Activated T-helper 9 cell treated with anti-CD3 and anti-CD28 coated beads, Interleukin-2, amount 50 U/mL, for 16 hours (primary cell): ENCODE results near the gene GMIP.
"Not testable (repeated sequence)": the region's sequence is repeated elsewhere in the genome, so short reads cannot be mapped to it uniquely, and the experiment has no call there.

ENCODE experiments used
- DNase-seq: peaks from one replicate; pipeline ENCODE4 v3.0.0-alpha.2; 2020; ENCODE audit warnings: low read depth

The GMIP gene, protein sequence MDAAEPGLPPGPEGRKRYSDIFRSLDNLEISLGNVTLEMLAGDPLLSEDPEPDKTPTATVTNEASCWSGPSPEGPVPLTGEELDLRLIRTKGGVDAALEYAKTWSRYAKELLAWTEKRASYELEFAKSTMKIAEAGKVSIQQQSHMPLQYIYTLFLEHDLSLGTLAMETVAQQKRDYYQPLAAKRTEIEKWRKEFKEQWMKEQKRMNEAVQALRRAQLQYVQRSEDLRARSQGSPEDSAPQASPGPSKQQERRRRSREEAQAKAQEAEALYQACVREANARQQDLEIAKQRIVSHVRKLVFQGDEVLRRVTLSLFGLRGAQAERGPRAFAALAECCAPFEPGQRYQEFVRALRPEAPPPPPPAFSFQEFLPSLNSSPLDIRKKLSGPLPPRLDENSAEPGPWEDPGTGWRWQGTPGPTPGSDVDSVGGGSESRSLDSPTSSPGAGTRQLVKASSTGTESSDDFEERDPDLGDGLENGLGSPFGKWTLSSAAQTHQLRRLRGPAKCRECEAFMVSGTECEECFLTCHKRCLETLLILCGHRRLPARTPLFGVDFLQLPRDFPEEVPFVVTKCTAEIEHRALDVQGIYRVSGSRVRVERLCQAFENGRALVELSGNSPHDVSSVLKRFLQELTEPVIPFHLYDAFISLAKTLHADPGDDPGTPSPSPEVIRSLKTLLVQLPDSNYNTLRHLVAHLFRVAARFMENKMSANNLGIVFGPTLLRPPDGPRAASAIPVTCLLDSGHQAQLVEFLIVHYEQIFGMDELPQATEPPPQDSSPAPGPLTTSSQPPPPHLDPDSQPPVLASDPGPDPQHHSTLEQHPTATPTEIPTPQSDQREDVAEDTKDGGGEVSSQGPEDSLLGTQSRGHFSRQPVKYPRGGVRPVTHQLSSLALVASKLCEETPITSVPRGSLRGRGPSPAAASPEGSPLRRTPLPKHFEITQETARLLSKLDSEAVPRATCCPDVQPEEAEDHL

DNA sequence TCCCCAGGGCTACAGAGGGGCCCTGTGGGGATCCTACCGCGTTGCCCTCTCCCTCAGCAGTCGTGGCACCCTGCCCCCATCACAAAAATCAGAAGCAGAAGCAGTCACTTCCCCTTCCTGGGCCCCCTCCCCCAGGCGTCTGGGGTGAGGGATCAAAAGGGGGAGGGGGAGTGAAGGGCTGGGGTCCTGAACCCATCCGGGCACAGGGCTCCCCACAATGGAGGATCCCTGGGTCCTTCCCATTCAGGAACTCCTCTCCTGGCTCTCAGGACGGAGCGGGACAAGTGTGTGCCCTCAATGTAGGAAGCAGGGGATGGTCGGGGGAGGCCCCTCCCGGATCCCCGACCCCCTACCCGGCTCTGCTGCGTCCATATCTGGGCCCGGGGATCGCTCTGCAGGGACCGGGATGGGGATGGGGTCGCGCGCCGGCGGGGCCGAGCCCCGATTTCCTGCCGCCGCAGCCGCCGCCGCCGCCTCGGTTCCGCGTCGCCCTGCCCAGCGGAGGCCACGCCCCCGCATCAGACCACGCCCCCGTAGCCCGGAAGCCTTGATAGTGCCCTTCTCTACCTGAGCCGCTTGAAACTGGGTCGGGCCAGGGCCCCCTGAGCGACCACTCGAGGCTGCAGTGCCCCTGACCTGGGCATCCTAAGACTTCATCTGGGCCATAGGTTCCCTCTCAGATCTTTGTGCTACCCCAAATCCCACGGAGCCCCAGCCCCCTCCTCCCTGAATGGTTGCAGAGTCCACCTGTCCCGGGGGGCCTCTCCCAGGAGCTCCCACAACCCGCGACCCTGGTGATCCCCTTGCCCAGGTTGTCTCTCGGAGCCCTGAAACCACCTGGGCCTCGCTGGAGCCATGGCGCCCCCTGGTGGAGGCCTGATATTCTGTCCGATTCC is at the start of gene GMIP:
Gene GMIP, minus strand, starts transcription at position 500 of the 896 bp plus-strand sequence. Its CDS starts 128 bp downstream, at position 372.
- peak; percentile 77 for DNase-seq

DNA sequence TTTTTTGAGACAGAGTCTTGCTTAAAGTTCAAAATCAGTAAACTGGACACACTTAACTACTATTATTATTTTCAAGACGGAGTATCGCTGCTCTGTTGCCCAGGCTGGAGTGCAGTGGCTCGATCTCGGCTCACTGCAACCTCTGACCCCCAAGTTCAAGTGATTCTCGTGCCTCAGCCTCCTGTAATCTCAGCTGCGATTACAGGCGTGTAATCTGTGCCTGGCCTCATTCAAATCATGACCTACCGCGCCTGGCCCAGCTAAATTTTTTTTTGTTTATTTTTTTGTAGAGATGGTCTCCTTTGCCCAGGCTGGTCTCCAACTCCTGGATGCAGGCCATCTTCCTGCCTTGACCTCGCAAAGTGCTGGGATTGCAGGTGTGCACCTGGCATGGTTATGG is 48.2 kb upstream of the GMIP start:
- DNase-seq, result no peak

DNA sequence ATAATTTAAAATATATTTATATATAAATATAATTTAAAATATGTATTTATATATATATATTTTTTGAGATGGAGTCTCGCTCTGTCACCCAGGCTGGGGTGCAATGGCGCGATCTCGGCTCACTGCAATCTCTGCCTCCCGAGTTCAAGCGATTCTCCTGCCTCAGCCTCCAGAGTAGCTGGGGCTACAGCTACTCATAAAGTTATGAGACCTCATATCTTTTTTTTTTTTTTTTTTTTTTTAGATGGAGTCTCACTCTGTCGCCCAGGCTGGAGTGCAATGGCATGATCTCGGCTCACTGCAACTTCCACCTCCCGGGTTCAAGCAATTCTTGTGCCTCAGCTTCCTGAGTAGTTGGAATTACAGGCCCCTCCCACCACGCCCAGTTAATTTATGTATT is 45.6 kb upstream of the GMIP start:
- DNase-seq, result not testable (repeated sequence)

DNA sequence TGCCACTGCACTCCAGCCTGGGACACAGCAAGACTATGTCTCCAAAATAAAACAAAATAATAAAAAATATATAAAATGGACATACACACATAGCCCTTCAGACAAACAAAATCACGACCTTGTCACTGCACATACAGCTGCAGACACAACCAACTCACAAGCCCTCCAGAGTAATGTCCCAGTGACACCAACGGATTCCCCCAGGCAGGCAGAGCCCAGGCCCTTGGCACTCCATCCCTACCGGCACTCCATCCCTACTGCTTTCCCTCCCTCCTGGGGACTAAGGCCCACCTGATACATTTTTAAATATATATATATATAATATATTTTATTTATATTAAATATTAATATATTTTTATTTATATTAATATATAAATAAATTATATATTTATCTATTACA is 43.6 kb upstream of the GMIP start:
- no peak for DNase-seq

DNA sequence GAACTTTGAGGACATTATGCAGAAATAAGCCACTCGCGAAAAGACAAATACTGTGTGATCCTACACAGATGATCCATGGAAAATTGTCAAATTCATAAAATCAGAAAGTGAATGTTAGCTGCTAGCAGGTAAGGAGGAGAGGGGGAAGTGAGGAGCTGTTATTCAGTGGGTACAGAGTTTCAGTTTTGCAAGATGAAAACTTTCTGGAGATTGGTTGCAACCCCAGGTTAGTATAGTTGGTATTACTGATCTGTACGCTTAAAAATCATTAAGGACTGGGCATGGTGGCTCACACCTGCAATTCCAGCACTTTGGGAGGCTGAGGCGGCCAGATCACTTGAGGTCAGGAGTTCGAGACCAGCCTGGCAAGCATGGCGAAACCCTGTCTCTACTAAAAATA is 43.1 kb upstream of the GMIP start:
- DNase-seq, result no peak

DNA sequence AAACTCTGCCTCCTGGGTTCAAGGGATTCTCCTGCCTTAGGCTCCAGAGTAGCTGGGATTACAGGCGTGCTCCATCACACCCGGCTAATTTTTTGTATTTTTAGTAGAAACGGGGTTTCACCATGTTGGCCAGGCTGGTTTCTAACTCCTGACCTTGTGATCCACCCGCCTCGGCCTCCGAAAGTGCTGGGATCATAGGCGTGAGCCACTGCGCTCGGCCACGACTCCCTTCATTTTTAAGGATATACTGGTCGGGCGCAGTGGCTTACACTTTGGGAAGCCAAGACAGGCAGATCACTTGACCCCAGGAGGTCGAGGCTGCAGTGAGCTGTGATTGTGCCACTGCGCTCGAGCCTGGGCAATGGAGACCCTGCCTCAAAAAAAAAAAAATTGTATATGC is 42.7 kb upstream of the GMIP start:
- DNase-seq, result not testable (repeated sequence)

DNA sequence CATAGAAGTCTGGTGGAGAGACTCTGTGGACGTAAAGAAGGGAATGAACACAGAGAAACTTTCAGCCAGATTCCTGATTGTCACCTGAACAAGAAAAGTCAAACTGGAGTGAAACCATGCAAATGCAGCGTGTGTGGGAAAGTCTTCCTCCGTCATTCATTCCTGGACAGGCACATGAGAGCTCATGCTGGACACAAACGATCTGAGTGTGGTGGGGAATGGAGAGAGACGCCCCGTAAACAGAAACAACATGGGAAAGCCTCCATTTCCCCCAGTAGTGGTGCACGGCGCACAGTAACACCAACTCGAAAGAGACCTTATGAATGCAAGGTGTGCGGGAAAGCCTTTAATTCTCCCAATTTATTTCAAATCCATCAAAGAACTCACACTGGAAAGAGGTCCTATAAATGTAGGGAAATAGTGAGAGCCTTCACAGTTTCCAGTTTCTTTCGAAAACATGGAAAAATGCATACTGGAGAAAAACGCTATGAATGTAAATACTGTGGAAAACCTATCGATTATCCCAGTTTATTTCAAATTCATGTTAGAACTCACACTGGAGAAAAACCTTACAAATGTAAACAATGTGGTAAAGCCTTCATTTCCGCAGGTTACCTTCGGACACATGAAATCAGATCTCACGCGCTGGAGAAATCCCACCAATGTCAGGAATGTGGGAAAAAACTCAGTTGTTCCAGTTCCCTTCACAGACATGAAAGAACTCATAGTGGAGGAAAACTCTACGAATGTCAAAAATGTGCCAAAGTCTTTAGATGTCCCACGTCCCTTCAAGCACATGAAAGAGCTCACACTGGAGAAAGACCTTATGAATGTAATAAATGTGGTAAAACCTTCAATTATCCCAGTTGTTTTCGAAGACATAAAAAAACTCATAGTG is 36.0 kb upstream of the GMIP start:
- DNase-seq, result no peak

DNA sequence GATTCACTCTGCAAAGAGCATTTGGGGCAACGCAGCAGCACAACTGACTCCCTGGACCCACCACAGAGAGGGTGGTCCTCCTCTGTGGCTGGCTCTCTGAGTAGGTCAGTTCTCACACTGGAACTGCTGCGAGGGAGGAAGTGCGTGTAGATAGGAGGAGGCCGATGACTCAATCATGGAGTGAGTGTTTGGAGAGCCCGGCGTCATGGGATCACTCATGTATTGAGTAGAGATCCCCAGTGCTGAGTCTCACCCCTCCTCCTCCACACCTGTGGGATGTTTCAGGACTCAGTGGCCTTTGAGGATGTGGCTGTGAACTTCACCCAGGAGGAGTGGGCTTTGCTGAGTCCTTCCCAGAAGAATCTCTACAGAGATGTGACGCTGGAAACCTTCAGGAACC is 34.1 kb upstream of the GMIP start:
- DNase-seq, result no peak

DNA sequence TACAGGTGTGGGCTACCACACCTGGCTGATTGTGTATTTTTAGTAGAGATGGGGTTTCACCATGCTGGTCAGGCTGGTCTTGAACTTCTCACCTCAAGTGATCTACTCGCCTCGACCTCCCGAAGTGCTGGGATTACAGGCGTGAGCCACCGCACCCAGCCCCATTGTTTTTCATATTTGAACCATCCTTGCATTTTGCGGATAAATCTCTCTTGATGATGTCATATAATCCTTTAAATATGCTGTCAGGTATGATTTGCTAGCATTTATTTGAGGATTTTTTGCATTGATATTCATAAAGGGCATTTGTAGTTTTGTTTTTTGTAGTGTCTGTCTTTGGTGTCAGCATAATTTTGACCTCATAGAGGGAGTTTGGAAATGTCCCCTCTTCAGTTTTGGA is 30.9 kb upstream of the GMIP start:
- DNase-seq, result no peak

DNA sequence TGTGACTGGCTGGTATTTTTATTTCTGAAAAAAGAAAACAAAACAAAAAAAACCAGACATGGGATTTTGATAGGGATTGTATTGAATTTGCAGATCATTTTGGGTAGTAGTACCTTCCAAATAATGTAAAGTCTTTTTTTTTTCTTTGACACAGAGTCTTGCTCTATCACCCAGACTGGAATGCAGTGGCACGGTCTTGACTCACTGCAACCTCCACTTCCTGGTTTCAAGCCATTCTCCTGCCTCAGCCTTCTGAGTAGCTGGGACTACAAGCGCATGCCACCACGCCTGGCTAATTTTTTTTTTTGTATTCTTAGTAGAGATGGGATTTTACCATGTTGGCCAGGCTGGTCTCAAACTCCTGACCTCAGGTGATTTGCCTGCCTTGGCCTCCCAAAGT is 29.4 kb upstream of the GMIP start:
- DNase-seq, result no peak

DNA sequence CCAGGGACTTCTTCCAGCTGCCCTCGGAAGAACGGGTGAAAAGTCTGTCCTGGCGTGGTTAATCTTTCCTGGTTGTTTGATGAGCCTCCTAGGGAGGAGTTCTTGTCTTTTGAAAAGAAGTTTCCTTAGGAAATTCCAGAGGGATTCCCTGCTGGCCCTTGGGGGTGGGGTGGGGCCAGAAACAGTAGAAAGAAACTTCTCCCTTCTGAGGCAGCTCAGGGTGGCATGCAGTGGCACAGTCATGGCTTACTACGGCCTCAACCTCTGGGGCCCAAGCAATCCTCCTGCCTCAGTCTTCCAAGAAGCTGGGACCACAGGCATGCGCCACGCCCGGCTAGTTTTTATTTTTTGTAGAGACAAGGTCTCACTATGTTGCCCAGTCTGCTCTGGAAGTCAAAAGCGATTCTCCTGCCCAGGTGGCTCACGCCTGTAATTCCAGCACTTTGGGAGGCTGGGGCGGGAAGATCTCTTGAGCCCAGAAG is 26.7 kb upstream of the GMIP start:
- DNase-seq, result no peak

DNA sequence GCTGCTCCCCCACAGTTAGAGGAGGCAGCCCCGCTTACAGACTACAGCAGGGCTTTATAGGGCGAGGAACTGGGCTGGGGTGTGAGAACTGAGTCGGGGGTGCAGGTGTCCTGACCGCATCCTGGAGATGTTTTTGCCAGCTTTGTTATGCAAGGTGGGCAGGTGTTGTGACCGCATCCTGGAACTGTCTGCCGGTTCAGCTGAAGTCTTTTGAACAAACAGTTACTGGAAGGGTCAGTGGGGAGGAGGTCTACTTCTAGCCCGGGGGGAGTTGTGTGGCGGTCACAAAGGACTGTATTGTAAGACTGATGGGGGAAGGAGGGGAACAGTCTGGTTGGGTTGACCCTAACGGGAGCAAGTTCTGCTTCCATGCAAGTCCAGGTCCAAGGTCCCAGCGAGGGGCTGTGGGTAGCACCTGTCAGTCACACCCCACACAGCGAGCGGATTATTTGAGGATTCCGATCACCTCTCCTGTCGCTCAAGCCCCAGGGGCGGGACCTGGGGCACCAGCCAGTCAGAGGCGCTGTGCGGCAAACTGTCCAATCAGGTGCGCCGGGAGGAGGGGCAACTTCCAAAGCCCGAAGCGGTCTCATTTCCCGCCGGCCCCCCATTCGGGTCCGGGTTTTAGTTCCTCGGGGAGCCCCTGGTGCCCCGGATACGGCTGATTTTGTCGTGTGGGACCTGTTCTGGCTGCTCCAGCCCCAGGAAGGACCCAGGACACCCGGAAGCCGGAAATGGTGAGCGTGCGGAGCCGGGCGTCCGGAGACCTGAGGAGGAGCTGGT is 25.0 kb upstream of the GMIP start, which contains the start of gene ZNF101:
Gene ZNF101, plus strand, starts transcription at position 610 of the 783 bp plus-strand sequence. Its CDS starts 125 bp downstream, at position 735.
- peak; percentile 92 for DNase-seq

DNA sequence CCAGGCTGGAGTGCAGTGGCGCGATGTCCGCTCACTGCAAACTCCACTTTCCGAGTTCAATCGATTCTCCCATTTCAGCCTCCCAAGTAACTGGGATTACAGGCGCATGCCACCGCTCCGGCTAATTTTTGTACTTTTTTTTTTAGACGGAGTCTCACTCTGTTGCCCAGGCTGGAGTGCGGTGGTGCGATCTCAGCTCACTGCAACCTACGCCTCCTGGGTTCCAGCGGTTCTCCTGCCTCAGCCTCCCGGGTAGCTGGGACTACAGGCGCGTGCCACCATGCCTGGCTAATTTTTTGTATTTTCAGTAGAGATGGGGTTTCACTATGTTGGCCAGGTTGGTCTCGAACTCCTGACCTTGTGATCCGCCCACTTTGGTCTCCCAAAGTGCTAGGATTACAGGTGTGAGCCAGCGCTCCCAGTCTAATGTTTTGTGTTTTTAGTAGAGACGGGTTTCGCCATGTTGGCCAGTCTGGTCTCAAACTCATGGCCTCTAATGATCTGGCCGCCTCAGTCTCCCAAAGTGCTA is 22.0 kb upstream of the GMIP start:
- not testable (repeated sequence) for DNase-seq

DNA sequence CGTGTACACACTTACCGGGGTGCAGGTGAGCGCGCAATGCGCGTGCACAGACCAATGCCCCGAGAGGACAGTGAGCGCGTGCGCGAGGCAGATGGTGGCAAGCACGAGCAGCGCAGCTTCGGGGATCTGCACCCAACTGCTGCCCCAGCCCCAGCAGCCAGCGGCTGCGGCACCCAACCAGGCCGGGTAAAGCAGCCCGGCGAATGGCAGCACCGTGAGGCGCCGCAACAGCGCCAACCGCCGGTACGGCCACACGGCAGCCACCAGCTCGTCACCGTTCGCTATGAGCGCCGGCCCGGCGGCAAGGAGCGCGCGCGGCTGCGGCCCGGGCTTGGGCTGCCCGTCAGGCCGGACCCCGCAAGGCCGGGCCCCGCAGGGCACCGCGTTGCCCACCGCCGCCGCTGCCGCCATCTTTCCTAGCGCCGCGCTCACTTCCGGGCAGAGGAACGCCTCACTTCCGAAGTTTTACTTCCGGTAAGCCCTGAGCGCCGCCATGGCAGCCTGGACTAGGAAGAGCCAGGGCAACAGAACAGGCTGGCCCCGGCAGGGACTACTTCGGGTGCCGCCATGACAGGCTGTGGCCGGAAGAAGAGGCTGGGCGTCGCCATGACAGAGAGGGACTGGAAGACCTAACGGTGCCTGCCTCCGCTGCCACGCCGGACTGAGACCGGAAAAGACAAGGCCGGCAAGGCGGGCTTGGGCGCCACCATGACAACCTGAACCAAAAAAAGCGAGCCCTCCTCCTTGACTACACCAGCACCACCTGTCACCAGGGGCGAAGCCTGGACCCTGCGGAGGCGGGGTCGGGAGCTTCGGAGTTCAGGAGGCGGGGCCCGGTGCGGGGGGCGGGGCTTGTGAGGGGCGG is 20.0 kb upstream of the GMIP start, which contains the start of gene ATP13A1:
Gene ATP13A1, minus strand, starts transcription at position 421 of the 865 bp plus-strand sequence. Its CDS starts 10 bp downstream, at position 411.
- peak; percentile 91 for DNase-seq

DNA sequence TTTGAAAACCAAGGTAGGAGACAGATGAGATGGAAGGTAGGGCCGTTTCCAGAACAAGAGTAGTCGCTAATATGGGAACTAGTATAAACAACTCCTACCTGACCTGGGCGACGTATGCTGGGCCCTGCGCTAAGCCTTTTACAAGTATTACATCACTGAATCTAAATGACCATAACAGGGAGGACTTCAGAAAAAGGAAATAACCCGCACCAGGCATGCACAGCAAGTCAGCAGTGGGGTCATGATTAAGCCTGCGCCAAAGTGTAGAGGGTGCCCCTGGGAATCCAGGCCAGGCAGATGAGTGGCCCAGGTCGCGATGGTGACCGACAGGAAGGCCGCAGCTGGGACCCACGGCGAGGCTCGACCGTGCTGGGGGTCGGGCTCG is 19.4 kb upstream of the GMIP start:
- DNase-seq, result no peak

DNA sequence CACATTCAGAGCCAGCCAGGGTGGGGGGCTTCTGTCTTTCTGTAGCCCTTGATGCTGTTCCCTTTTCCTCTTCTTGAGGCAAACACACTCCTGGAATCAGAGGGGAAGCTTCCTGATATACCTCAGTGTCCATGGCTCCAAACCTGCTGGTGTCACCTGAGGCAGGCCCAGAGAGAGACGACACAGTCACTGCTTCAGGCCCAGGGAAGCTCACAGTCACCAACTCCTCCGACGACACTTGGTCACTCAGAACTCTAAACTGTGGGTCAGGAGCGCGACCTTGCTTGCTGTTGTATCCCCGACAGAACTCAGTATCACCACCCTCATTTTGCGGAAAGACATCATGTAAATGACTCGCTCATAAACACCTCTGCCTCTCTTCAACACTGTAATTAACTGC is 18.9 kb upstream of the GMIP start:
- no peak for DNase-seq

DNA sequence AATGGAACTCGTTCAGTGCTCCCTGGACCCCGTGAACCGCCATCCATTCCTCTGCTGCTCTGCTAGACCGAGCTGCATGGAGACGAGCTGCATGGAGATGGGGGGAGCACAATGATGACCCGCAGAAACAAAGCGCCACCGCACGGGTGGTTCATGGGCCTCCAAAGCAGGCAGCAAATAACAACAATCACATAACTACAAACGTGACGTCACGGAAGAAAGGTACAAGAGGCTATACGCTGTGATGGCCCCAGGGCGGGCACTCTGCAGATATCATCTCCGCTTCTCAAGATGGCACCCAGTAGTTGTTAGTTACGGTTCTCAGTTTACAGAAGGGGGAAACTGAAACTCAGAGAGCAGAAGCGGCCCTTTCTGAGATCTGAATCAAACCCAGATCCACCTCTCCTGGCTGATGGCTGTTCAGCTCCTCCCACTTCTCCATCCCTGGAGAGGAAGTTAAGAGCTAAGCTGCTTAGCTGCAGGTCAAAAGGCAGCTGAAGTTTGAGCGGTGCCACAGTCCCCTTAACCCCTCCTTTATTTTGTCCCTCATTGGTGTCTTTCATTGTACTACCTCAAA is 18.3 kb upstream of the GMIP start:
- no peak for DNase-seq

DNA sequence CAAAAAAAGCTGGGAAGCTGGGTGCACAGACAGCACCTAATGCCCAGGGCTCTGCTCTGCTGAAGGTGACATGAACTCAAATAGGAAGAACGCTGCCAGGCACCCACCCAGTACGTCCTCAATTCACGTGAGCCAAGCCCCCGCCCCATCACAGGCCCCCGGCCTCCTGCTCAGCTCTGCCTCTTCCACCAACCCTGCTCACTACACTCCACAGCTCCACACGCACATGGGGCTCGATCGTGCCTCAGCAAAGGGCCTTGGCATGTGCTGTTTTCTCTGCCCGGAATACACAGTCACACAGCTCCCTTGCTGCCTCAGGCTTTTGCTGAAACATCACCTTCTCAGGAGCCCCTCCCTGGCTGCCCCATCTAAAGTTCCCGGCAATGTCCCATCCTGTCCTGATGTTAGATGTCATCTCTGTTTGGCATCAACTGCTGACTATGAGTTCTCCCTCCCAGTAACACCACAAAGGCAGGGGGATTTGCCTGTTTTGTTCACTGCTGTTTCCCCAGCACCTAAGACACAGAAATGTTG is 17.8 kb upstream of the GMIP start:
- no peak for DNase-seq
